Measurements from ENCODE around the gene PLPP7.

PLPP7 gene

GRCh38 chr9:131282688-131283422 is 6.7 kb upstream of the PLPP7 start:
- Histone ChIP-seq H3K4me3 (IDR thresholded peaks at IDR 0.05; ENCODE audit: insufficient read depth, low read depth, low read length) (no peak overlapping the region), H3K36me3 (ENCODE audit: insufficient read depth) (no peaks in the 10 kb centered on the region), H3K4me2 (no peak overlapping the region), H3K79me2 (ENCODE audit: insufficient read depth, low read depth) (no peaks in the 10 kb centered on the region), H3K27me3 (ENCODE audit: insufficient read depth, low read depth) (no peaks in the 10 kb centered on the region), H3K27ac (no peak overlapping the region), H3K9ac (no peak overlapping the region), H4K20me1 (ENCODE audit: insufficient read depth) (no peaks in the 10 kb centered on the region), H2AFZ (ENCODE audit: low read depth) (no peak overlapping the region), H3K4me1 (ENCODE audit: low read depth, poor library complexity, severe bottlenecking) (peaks cover 9% of the 10 kb centered on the region)
- TF ChIP-seq CTCF (conservative IDR thresholded peaks at IDR 0.05; ENCODE audit: low read depth, low read length): no peak

DNA sequence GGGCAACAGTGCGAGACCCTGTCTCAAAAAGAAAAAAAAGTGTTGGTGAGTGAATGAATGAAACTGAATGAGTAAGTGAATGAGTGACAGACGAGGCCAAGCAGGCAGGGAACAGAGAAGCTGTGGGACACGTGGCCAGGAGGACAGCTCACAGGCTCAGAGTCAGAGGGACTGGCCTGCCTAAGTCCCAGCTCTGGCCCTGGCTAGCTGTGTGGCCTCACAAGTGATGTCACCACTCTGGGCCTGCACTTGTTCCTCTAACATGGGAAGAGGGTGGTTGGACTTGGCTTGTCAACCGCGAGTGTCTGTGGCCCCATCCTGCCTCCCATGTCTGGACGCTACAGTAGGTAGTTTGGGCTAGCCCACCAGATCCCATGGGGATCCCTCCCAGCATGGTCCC is 4.7 kb upstream of the PLPP7 start:
- Histone ChIP-seq H3K79me2 (ENCODE audit: insufficient read depth, low read depth) (no peaks in the 10 kb centered on the region), H2AFZ (ENCODE audit: low read depth) (no peak overlapping the region), H3K36me3 (ENCODE audit: insufficient read depth) (no peaks in the 10 kb centered on the region), H3K9ac (no peak overlapping the region), H3K4me3 (IDR thresholded peaks at IDR 0.05; ENCODE audit: insufficient read depth, low read depth, low read length) (no peak overlapping the region), H3K4me1 (ENCODE audit: low read depth, poor library complexity, severe bottlenecking) (peaks cover 9% of the 10 kb centered on the region), H3K27me3 (ENCODE audit: insufficient read depth, low read depth) (no peaks in the 10 kb centered on the region), H3K27ac (no peak overlapping the region), H3K4me2 (no peak overlapping the region), H4K20me1 (ENCODE audit: insufficient read depth) (no peaks in the 10 kb centered on the region)
- no peak for TF ChIP-seq CTCF (conservative IDR thresholded peaks at IDR 0.05; ENCODE audit: low read depth, low read length)

DNA sequence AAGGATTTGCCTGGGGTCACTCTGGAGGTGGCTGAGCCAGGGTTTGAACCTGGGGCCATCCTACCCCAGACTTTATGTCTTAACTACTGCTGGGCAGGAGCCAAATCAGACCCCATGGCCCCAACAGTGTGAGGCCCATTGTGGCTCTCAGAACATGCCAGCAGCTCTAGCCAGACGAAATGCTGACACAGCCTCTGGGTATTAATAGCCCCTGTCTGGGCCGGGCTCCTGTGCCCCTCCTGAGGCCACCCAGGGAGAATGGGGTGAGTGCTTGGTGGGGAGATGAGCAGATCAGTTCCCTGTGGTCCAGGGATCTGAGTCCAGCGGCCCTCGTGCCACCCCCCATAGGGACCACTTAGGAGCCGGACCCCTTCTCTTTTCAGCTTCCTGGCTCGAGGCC is 2.2 kb upstream of the PLPP7 start:
- Histone ChIP-seq H3K27me3 (ENCODE audit: insufficient read depth, low read depth) (no peaks in the 10 kb centered on the region), H3K4me1 (ENCODE audit: low read depth, poor library complexity, severe bottlenecking) (peaks cover 9% of the 10 kb centered on the region), H3K27ac (no peak overlapping the region), H3K79me2 (ENCODE audit: insufficient read depth, low read depth) (no peaks in the 10 kb centered on the region), H3K4me2 (peak overlapping the region; percentile 10), H3K36me3 (ENCODE audit: insufficient read depth) (no peaks in the 10 kb centered on the region), H4K20me1 (ENCODE audit: insufficient read depth) (no peaks in the 10 kb centered on the region), H3K4me3 (IDR thresholded peaks at IDR 0.05; ENCODE audit: insufficient read depth, low read depth, low read length) (no peak overlapping the region), H3K9ac (no peak overlapping the region), H2AFZ (ENCODE audit: low read depth) (no peak overlapping the region; the same call in 1 of the 2 replicates)
- no peak for TF ChIP-seq CTCF (conservative IDR thresholded peaks at IDR 0.05; ENCODE audit: low read depth, low read length)

DNA sequence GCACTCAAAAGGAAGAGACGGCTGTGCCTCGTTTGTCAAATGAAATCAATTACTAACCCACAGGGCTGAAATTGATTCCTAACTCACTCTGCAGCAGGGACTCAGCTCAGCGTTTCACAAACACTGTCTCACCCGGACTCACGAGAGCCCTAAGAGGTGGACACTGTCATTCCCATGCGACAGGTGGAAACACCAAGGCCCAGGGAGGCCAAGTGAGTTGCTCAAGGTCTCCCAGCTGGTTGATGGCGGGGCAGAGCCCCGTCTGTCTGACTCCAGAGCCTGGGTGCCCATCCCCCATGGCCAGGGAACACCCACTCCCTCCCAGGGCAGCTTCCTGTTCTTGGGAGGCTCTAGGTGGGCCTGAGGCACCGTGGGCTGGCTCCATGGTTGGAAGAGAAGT is 1.3 kb upstream of the PLPP7 start:
- TF ChIP-seq CTCF (conservative IDR thresholded peaks at IDR 0.05; ENCODE audit: low read depth, low read length): no peak
- no peaks in the 10 kb centered on the region for H3K79me2 ChIP-seq (ENCODE audit: insufficient read depth, low read depth)
- no peak overlapping the region for H2AFZ ChIP-seq (ENCODE audit: low read depth)
- H3K9ac ChIP-seq: no peak overlapping the region
- H4K20me1 ChIP-seq (ENCODE audit: insufficient read depth): no peaks in the 10 kb centered on the region
- no peak overlapping the region for H3K4me2 ChIP-seq
- no peaks in the 10 kb centered on the region for H3K27me3 ChIP-seq (ENCODE audit: insufficient read depth, low read depth)
- no peaks in the 10 kb centered on the region for H3K36me3 ChIP-seq (ENCODE audit: insufficient read depth)
- peaks cover 9% of the 10 kb centered on the region for H3K4me1 ChIP-seq (ENCODE audit: low read depth, poor library complexity, severe bottlenecking)
- H3K4me3 ChIP-seq (IDR thresholded peaks at IDR 0.05; ENCODE audit: insufficient read depth, low read depth, low read length): no peak overlapping the region
- no peak overlapping the region for H3K27ac ChIP-seq
